BJ (cell line): ENCODE results near the gene SEMA6A. TPM values are rescaled to one million over a fixed set of nuclear protein-coding genes. Genes with fewer than 3 reads are reported as not detected.

Source experiments
- CTCF ChIA-PET: fragments of 350-600 bp; formaldehyde crosslinking; extraction: SDS; loops from one replicate; lab custom pipeline; 2021; ENCODE audit warnings: antibody characterized with exemption, inconsistent platforms; lab: Yijun Ruan, JAX
- POLR2A ChIA-PET: fragments of 300-600 bp; sonication (Branson Sonifier 250); formaldehyde crosslinking; extraction: SDS; loops from one replicate; lab custom pipeline; 2021; ENCODE audit warnings: antibody characterized with exemption; lab: Charles Lee
- DNase-seq: peaks from one replicate; pipeline ENCODE4 v3.0.0-alpha.2; 2011; ENCODE audit warnings: low read depth
- H3K27me3 ChIP-seq: 2 replicates; pipeline ENCODE4 v1.6.0; 2011; ENCODE audit warnings: low read length; ENCODE audit not compliant: control insufficient read depth, insufficient read depth
- H3K36me3 ChIP-seq: 2 replicates; pipeline ENCODE4 v1.5.1; 2011; ENCODE audit warnings: low read length; ENCODE audit not compliant: control insufficient read depth, insufficient read depth
- H3K4me3 ChIP-seq: 2 replicates; pipeline ENCODE4 v1.5.1; 2011; ENCODE audit warnings: low read depth, mild to moderate bottlenecking, control low read depth, low read length
- polyA plus RNA-seq: library from polyadenylated mRNA; depleted of rRNA; stranded (reverse); fragments of >200 nt; gene quantifications from 2 replicates; pipeline ENCODE4 v1.2.3, GENCODE V29; 2011
- TF ChIP-seq, protein P1 (sequence below): IDR thresholded peaks from 2 replicates; pipeline ENCODE4 v1.5.1; 2011; ENCODE audit warnings: low read depth, mild to moderate bottlenecking, control low read depth, inconsistent platforms, low read length, moderate library complexity; ENCODE audit not compliant: insufficient read depth

The SEMA6A gene
- polyA plus RNA-seq, 1 experiment: 0.34 TPM

DNA sequence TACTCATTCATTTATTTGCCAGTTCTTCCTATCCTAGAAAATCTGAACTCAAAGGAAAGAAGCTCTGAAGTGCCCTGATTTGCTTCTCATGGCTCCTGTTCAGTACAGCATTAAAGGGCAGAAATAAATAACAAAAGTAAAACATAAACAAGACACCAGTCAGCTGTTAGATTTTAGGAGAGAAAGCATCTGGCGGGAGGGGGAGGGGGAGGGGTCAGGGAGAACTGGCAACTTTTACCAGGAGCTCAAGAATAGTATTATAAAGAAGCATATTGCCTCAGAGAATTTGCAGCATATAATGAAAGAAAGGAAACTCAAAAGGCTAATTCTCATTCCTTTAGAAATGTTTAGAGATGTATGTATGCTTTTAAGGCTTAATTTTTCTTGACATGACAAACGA, 68.1 kb downstream of the SEMA6A start:
- Histone ChIP-seq H3K36me3 (no peaks in the 10 kb centered on the region), H3K4me3 (no peak overlapping the region), H3K27me3 (no peaks in the 10 kb centered on the region)
- TF ChIP-seq, protein P1, sequence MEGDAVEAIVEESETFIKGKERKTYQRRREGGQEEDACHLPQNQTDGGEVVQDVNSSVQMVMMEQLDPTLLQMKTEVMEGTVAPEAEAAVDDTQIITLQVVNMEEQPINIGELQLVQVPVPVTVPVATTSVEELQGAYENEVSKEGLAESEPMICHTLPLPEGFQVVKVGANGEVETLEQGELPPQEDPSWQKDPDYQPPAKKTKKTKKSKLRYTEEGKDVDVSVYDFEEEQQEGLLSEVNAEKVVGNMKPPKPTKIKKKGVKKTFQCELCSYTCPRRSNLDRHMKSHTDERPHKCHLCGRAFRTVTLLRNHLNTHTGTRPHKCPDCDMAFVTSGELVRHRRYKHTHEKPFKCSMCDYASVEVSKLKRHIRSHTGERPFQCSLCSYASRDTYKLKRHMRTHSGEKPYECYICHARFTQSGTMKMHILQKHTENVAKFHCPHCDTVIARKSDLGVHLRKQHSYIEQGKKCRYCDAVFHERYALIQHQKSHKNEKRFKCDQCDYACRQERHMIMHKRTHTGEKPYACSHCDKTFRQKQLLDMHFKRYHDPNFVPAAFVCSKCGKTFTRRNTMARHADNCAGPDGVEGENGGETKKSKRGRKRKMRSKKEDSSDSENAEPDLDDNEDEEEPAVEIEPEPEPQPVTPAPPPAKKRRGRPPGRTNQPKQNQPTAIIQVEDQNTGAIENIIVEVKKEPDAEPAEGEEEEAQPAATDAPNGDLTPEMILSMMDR: no peak
- CTCF ChIA-PET: interaction anchor here (0.5 kb wide), 1 partner anchor 135 kb away, joined by 4 read pairs; no protein-coding TSS in a partner anchor
- POLR2A ChIA-PET: interaction anchor here (0.7 kb wide), 1 partner anchor 1394 kb away, joined by 3 read pairs; no protein-coding TSS in a partner anchor
- no peak for DNase-seq

DNA sequence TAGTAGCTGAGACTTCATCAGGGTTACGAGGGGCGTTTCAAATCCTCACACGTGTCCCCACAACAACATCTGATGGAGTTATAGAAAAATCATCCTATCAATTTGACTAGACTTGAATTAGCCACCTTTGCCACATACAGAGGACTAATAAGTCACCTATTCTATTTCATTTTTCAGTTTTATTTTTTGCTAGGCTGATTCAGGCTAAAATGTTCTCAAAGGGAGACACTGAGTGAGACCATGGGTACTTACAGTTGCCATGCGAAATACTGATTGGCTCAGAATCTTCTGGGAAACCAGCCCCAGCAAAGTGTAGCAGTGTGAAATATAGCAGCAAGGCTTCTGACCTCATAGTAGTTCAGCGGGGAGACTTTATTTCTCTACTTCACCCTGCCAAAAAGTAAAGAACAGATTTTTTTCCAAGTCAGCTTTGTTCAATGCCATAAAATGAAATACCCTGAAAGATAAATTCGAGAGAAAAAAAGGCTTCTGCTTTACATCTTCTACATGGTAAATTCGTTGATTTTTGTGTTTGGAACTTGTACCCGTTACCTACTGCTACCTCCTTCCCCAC, 69.9 kb downstream of the SEMA6A start:
- CTCF ChIA-PET: no interaction called here

DNA sequence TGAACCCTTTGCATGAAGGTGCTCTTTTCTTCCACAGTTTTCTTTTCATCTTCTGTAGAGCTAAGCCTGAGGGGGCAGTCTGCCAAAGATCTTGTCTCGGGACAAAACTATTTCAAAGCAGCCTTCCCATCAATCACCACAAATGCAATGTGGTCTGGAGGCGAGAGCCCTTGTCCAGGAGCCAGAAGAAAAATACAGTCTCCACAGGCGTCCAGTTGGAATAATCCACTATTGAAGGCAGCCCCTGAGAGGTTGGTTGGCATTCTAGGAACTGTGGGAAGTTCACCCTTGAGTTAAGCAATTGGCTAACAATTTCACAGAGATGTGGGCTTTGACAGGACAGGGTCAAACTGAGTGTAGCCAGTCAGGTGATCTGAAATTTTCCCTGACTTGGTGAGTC, 72.0 kb downstream of the SEMA6A start:
- Histone ChIP-seq H3K36me3 (no peaks in the 10 kb centered on the region), H3K27me3 (no peaks in the 10 kb centered on the region), H3K4me3 (no peak overlapping the region)
- CTCF ChIA-PET: no interaction called here
- POLR2A ChIA-PET: no interaction called here
- TF ChIP-seq, protein P1: no peak
- no peak for DNase-seq

More for the DNA sequence above, 69.9 kb downstream of the SEMA6A start:
- no peak for DNase-seq
- TF ChIP-seq, protein P1: no peak
- POLR2A ChIA-PET: no interaction called here
- H3K36me3 ChIP-seq: no peaks in the 10 kb centered on the region
- no peak overlapping the region for H3K4me3 ChIP-seq
- no peaks in the 10 kb centered on the region for H3K27me3 ChIP-seq

DNA sequence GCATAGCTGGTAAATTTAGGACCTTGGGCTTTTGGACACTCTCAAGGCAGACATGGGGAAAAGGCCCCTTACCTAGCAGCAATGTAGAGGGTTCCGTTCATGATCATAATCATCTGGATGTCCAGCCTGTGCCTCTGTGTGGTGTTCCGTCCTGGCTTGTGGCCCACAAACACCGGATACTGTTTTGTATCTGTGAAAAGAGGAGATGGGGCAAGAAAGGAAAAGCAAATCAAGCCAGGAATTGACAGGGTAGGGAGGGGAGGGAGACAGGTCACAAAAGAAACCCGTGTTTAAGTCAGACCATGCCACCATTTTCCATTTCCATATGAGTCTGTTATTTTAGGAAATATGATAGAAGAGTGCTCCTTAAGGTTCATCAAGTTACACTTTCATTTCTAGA, 72.5 kb downstream of the SEMA6A start:
- no peak for DNase-seq
- TF ChIP-seq, protein P1: no peak
- ChIA-PET POLR2A (no interaction called here), CTCF (no interaction called here)
- Histone ChIP-seq H3K27me3 (no peaks in the 10 kb centered on the region), H3K4me3 (no peak overlapping the region), H3K36me3 (no peaks in the 10 kb centered on the region)

DNA sequence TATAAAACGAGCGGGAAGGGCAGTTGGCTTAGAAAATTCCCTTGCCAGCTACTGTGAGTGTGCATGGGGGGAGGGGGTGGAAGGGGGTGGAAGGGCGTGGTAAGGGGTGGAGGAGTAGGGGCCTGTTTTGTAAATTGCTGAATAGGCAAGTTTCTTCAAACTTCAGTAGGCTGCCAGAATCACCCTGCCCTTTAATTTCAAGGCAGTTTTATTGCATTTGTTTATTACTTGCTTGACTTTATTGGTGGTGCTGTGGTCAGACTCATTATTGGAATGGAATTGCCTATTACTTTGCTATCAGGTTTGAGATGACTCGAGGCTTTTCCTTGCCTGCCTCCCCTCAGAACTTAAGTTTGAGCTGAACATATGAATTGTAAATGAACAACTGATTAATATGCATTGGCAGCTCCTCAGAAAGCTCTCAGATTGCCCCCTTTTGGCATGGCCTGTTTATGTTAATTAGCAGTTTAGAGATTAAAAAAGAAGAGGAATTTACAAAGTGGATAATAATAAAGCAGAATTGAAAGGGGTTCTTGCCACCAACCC, 76.0 kb downstream of the SEMA6A start:
- no peaks in the 10 kb centered on the region; the same call in 1 of the 2 replicates for H3K27me3 ChIP-seq
- no peak for DNase-seq
- POLR2A ChIA-PET: no interaction called here
- no peak overlapping the region for H3K4me3 ChIP-seq
- CTCF ChIA-PET: no interaction called here
- H3K36me3 ChIP-seq: no peaks in the 10 kb centered on the region
- TF ChIP-seq, protein P1: no peak
